Glutamatergic neuron (in vitro differentiated cells): ENCODE results near the gene CDK15. TPM values are rescaled to one million over a fixed set of nuclear protein-coding genes. Genes with fewer than 3 reads are reported as not detected.

Experiments used
- DNase-seq: peaks from one replicate; pipeline ENCODE4 v3.0.0; 2022
- H3K27ac Mint-ChIP-seq: one replicate; pipeline ENCODE4 v1.8.0; 2020; ENCODE audit warnings: mild to moderate bottlenecking, mixed read lengths, inconsistent platforms; ENCODE audit not compliant: unreplicated experiment
- H3K27me3 Mint-ChIP-seq: one replicate; pipeline ENCODE4 v1.8.0; 2020; ENCODE audit warnings: mild to moderate bottlenecking, moderate library complexity, mixed read lengths, inconsistent platforms; ENCODE audit not compliant: unreplicated experiment
- H3K36me3 Mint-ChIP-seq: one replicate; pipeline ENCODE4 v1.8.0; 2020; ENCODE audit warnings: mild to moderate bottlenecking, mixed read lengths, inconsistent platforms; ENCODE audit not compliant: unreplicated experiment
- H3K4me1 Mint-ChIP-seq: one replicate; pipeline ENCODE4 v1.8.0; 2020; ENCODE audit warnings: mild to moderate bottlenecking, low read depth, mixed read lengths, inconsistent platforms; ENCODE audit not compliant: unreplicated experiment
- H3K4me3 Mint-ChIP-seq: one replicate; pipeline ENCODE4 v1.8.0; 2020; ENCODE audit warnings: mild to moderate bottlenecking, mixed read lengths, inconsistent platforms; ENCODE audit not compliant: unreplicated experiment
- H3K9me3 Mint-ChIP-seq: one replicate; pipeline ENCODE4 v1.8.0; 2020; ENCODE audit warnings: mild to moderate bottlenecking, moderate library complexity, mixed read lengths, inconsistent platforms; ENCODE audit not compliant: unreplicated experiment
- total RNA-seq: library from RNA; stranded (reverse); fragmentation: NEBNext Ultra II Directional; extraction: Animal tissue kit (Norgen Biotek cat#: 25700); gene quantifications from one replicate; pipeline ENCODE4 v1.2.1, GENCODE V29; 2021; ENCODE audit not compliant: unreplicated experiment
- TF ChIP-seq, protein P1 (sequence below): fragments of 200-600 bp; sonication (generic); IDR thresholded peaks from one replicate; pipeline ENCODE4 v1.5.0; 2021; ENCODE audit not compliant: partially characterized antibody, unreplicated experiment

The CDK15 gene
- total RNA-seq, 1 donor from 2014 or later: 0.61 TPM

DNA sequence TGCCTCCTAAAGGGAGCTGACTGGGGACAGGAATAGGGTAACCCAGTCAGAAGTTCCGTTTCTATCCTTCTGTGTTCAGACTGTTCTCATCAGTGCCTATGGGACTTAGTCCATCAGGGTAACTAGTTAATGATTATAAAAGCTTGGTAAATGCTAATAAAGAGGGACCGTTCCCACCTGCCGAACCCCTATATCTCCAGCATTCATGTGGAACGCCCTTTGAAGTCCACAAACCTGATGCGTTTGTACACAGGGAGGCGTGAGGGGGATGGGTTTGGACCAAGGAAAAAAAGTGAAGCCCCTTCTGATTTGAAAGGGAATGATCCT lies 112.9 kb downstream of the CDK15 start:
- no peak for DNase-seq
- Mint-ChIP-seq H3K9me3 (peaks cover 2% of the 10 kb centered on the region), H3K4me3 (no peak overlapping the region), H3K27ac (no peak overlapping the region), H3K27me3 (no peaks in the 10 kb centered on the region), H3K4me1 (peaks cover 7% of the 10 kb centered on the region), H3K36me3 (peaks cover 7% of the 10 kb centered on the region)
- TF ChIP-seq, protein P1, sequence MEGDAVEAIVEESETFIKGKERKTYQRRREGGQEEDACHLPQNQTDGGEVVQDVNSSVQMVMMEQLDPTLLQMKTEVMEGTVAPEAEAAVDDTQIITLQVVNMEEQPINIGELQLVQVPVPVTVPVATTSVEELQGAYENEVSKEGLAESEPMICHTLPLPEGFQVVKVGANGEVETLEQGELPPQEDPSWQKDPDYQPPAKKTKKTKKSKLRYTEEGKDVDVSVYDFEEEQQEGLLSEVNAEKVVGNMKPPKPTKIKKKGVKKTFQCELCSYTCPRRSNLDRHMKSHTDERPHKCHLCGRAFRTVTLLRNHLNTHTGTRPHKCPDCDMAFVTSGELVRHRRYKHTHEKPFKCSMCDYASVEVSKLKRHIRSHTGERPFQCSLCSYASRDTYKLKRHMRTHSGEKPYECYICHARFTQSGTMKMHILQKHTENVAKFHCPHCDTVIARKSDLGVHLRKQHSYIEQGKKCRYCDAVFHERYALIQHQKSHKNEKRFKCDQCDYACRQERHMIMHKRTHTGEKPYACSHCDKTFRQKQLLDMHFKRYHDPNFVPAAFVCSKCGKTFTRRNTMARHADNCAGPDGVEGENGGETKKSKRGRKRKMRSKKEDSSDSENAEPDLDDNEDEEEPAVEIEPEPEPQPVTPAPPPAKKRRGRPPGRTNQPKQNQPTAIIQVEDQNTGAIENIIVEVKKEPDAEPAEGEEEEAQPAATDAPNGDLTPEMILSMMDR: no peak

DNA sequence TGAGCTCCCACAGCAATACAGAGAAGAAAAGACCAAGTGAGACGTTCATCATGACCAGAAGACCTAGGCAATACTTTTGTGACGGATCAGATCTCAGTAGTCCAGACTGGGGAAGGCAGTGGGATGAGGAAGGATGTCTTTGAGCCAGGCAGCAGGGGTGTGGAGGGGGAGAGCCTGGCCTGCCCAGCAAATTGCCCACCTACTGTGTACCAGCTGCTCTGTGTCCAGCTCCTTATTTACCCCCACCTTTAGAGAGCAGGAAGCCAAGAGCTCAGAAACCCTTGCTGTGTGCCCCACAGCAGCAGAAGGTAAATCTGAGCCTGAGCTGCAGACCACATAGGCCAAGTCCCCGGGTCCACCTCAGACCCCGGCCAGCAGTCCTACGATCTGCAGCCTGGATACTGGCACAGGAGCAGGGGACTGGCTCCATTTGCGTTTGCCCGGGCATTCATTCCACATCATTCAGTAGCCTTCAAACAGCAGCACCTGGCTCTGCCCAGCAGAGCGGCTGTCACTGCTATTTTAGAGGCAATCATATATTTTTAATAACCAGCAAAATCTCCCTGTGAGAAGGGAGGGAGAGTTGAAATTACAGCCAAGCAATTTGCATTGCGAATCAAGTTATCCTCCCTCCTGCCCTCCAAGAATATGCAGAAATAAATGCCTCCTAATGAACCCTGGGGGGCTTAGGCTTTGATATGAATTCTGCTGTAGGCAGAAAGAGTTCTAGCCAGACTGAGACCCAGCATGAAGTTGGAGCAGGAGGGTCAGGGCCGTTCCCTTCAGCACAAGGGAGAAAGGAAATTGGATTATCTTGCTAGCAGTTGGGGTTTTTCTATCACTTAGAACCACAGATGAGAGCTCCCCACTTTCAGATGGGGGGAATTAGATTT lies 117.3 kb downstream of the CDK15 start:
- no peak for DNase-seq
- H3K4me3 Mint-ChIP-seq: no peak overlapping the region
- TF ChIP-seq, protein P1: no peak
- peaks cover 7% of the 10 kb centered on the region for H3K4me1 Mint-ChIP-seq
- no peaks in the 10 kb centered on the region for H3K27me3 Mint-ChIP-seq
- H3K9me3 Mint-ChIP-seq: no peaks in the 10 kb centered on the region
- H3K27ac Mint-ChIP-seq: no peak overlapping the region
- H3K36me3 Mint-ChIP-seq: peaks cover 7% of the 10 kb centered on the region

DNA sequence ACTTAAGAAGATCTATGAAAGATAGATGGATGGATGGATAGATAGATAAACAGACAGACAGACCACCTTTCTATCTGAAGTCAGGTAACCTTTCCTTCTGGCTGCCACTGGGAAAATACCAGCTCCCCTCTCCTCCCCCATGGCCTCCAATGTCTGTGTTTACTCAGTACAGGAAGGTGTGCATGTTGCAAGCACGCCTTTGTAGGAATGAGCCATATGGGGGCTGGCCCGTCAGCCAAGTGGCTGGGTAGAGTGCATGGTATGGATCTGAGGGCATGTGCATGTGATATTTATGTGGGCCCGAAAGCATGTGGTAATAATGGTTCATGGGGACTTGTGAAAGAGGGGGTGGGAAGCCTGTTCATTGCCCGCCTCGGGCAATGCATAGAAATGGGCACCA lies 118.1 kb downstream of the CDK15 start:
- Mint-ChIP-seq H3K27me3 (peaks cover 5% of the 10 kb centered on the region), H3K27ac (no peak overlapping the region), H3K4me1 (peaks cover 7% of the 10 kb centered on the region), H3K4me3 (no peak overlapping the region), H3K36me3 (peaks cover 7% of the 10 kb centered on the region), H3K9me3 (no peaks in the 10 kb centered on the region)
- TF ChIP-seq, protein P1: no peak
- no peak for DNase-seq

DNA sequence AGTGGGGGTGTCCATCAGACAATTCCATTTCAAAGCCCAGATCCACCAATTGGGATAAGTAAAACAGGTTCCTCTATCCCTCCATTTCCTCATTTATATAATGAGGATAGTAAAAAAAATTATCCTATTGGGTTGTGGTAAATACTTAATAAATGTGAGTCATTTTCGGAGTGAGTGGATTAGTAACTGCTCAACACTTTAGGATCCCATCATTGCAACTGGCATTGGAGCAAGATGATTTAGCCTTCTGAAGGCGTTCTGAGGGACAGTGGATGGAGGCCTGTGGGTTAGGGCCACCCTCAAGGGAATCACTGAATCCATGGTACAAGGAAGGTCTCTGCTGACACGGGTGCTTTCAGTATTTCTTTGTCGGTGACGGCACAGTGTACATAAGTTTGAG lies 118.7 kb downstream of the CDK15 start:
- H3K27ac Mint-ChIP-seq: no peak overlapping the region
- H3K27me3 Mint-ChIP-seq: peaks cover 5% of the 10 kb centered on the region
- peaks cover 7% of the 10 kb centered on the region for H3K36me3 Mint-ChIP-seq
- peaks cover 7% of the 10 kb centered on the region for H3K4me1 Mint-ChIP-seq
- no peaks in the 10 kb centered on the region for H3K9me3 Mint-ChIP-seq
- H3K4me3 Mint-ChIP-seq: no peak overlapping the region
- DNase-seq: no peak
- TF ChIP-seq, protein P1: no peak

DNA sequence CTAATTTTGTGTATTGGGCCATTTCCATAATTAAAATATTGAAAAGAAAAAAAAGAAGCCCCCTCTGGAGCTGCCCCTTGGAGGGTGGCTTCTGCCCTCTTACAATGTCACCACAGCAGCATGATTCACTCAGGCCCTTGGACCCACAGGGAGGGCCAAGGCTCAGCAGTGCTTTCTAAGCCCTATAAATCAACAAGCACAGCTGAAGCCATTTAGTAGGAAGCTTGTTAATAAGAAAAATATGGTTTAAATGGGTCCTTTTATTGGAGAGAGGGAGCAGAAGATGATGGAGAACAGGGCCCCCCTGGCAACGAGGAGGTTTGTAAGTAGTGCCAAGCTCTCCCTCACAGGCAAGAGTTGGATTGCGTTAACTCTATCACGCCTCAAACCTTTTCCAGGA lies 119.7 kb downstream of the CDK15 start:
- no peak for DNase-seq
- Mint-ChIP-seq H3K4me1 (peaks cover 4% of the 10 kb centered on the region), H3K27me3 (peaks cover 5% of the 10 kb centered on the region), H3K4me3 (no peak overlapping the region), H3K9me3 (no peaks in the 10 kb centered on the region), H3K27ac (no peak overlapping the region), H3K36me3 (peaks cover 7% of the 10 kb centered on the region)
- TF ChIP-seq, protein P1: no peak
